SJCRH30 (cell line): ENCODE data around the gene ENTPD3. TPM values are rescaled to one million over a fixed set of nuclear protein-coding genes. Genes with fewer than 3 reads are reported as not detected.
"Not testable (repeated sequence)": the region's sequence is repeated elsewhere in the genome, so short reads cannot be mapped to it uniquely, and the experiment has no call there.

Source experiments
- DNase-seq, 2 experiments: peaks; one replicate each; pipeline ENCODE4 v3.0.0-alpha.2; 2015 to 2020
- H3K27ac ChIP-seq: fragments of 250-450 bp; sonication (Bioruptor Pico); 2 replicates; pipeline ENCODE4 v1.5.1; 2020; ENCODE audit warnings: mild to moderate bottlenecking, moderate library complexity
- H3K27me3 ChIP-seq: fragments of 250-450 bp; sonication (Bioruptor Pico); 2 replicates; pipeline ENCODE4 v1.5.1; 2020; ENCODE audit warnings: mild to moderate bottlenecking, moderate library complexity
- H3K36me3 ChIP-seq: fragments of 250-450 bp; sonication (Bioruptor Pico); 2 replicates; pipeline ENCODE4 v1.5.1; 2020; ENCODE audit warnings: mild to moderate bottlenecking, moderate library complexity
- H3K4me1 ChIP-seq: fragments of 250-450 bp; sonication (Bioruptor Pico); 2 replicates; pipeline ENCODE4 v1.5.1; 2020; ENCODE audit warnings: mild to moderate bottlenecking, moderate library complexity
- H3K4me3 ChIP-seq: fragments of 250-450 bp; sonication (Bioruptor Pico); 2 replicates; pipeline ENCODE4 v1.5.1; 2020; ENCODE audit warnings: mild to moderate bottlenecking, moderate library complexity
- H3K9me3 ChIP-seq: fragments of 250-450 bp; sonication (Bioruptor Pico); replicated peaks from 2 replicates; pipeline ENCODE4 v1.5.1; 2020; ENCODE audit warnings: mild to moderate bottlenecking, moderate library complexity
- total RNA-seq: library from RNA; depleted of rRNA; stranded (reverse); fragments of >200 nt; shearing (Covaris generic); gene quantifications from 2 replicates; pipeline ENCODE4 v1.2.3, GENCODE V29; 2014

ENTPD3 gene
- total RNA-seq, 1 experiment from 2014 or later, result not detected

- H3K27me3 ChIP-seq, result no peaks in the 10 kb centered on the region
- H3K27ac ChIP-seq, result no peak overlapping the region
- no peak for DNase-seq
- H3K36me3 ChIP-seq, result no peaks in the 10 kb centered on the region
- no peaks in the 10 kb centered on the region for H3K4me1 ChIP-seq
- no peak overlapping the region for H3K4me3 ChIP-seq
- H3K9me3 ChIP-seq, result no peaks in the 10 kb centered on the region
Observed at GRCh38 chr3:40445880-40446279, 58.9 kb downstream of the ENTPD3 start.

GRCh38 chr3:40450438-40450837, 63.5 kb downstream of the ENTPD3 start:
- no peak for DNase-seq
- no peaks in the 10 kb centered on the region for H3K9me3 ChIP-seq
- no peak overlapping the region for H3K4me3 ChIP-seq
- H3K36me3 ChIP-seq, result no peaks in the 10 kb centered on the region
- no peak overlapping the region for H3K27ac ChIP-seq
- H3K27me3 ChIP-seq, result no peaks in the 10 kb centered on the region
- H3K4me1 ChIP-seq, result peaks cover 5% of the 10 kb centered on the region; the same call in 1 of the 2 replicates

GRCh38 chr3:40451551-40451950, 64.6 kb downstream of the ENTPD3 start:
- Histone ChIP-seq H3K36me3 (no peaks in the 10 kb centered on the region), H3K9me3 (no peaks in the 10 kb centered on the region), H3K27me3 (no peaks in the 10 kb centered on the region), H3K4me1 (peaks cover 5% of the 10 kb centered on the region; the same call in 1 of the 2 replicates), H3K4me3 (no peak overlapping the region), H3K27ac (no peak overlapping the region)
- DNase-seq, result no peak

GRCh38 chr3:40452057-40452456, 65.1 kb downstream of the ENTPD3 start:
- peak overlapping the region; percentile 72 for H3K4me3 ChIP-seq
- no peak for DNase-seq
- H3K36me3 ChIP-seq, result no peaks in the 10 kb centered on the region
- H3K4me1 ChIP-seq, result peaks cover 5% of the 10 kb centered on the region; the same call in 1 of the 2 replicates
- H3K27me3 ChIP-seq, result no peaks in the 10 kb centered on the region
- no peaks in the 10 kb centered on the region for H3K9me3 ChIP-seq
- no peak overlapping the region for H3K27ac ChIP-seq

GRCh38 chr3:40452562-40452875, 65.5 kb downstream of the ENTPD3 start:
- H3K27ac ChIP-seq, result peak overlapping the region; percentile 68
- H3K9me3 ChIP-seq, result no peaks in the 10 kb centered on the region
- no peaks in the 10 kb centered on the region for H3K36me3 ChIP-seq
- H3K4me3 ChIP-seq, result peak overlapping the region; percentile 72
- H3K27me3 ChIP-seq, result no peaks in the 10 kb centered on the region
- DNase-seq, result no peak
- peaks cover 5% of the 10 kb centered on the region; the same call in 1 of the 2 replicates for H3K4me1 ChIP-seq

- Histone ChIP-seq H3K4me3 (peak overlapping the region; percentile 72), H3K27me3 (no peaks in the 10 kb centered on the region)
- peak; percentile 95 to 96 for DNase-seq
Observed at GRCh38 chr3:40452876-40453730, 66.1 kb downstream of the ENTPD3 start.

GRCh38 chr3:40453933-40454332, 66.9 kb downstream of the ENTPD3 start:
- no peaks in the 10 kb centered on the region for H3K27me3 ChIP-seq
- H3K27ac ChIP-seq, result no peak overlapping the region
- H3K9me3 ChIP-seq, result no peaks in the 10 kb centered on the region
- H3K4me1 ChIP-seq, result peaks cover 5% of the 10 kb centered on the region; the same call in 1 of the 2 replicates
- peaks cover 13% of the 10 kb centered on the region for H3K36me3 ChIP-seq
- H3K4me3 ChIP-seq, result peak overlapping the region; percentile 72; the same call in 1 of the 2 replicates
- DNase-seq, result no peak

More at GRCh38 chr3:40452876-40453730, 66.1 kb downstream of the ENTPD3 start:
- H3K27ac ChIP-seq, result peak overlapping the region; percentile 68
- no peaks in the 10 kb centered on the region for H3K9me3 ChIP-seq
- peaks cover 5% of the 10 kb centered on the region; the same call in 1 of the 2 replicates for H3K4me1 ChIP-seq
- H3K36me3 ChIP-seq, result peaks cover 4% of the 10 kb centered on the region

GRCh38 chr3:40455328-40455727, 68.3 kb downstream of the ENTPD3 start:
- Histone ChIP-seq H3K27ac (no peak overlapping the region), H3K9me3 (no peaks in the 10 kb centered on the region), H3K4me3 (no peak overlapping the region), H3K36me3 (peaks cover 24% of the 10 kb centered on the region), H3K4me1 (peaks cover 5% of the 10 kb centered on the region; the same call in 1 of the 2 replicates), H3K27me3 (no peaks in the 10 kb centered on the region)
- DNase-seq, result no peak

- Histone ChIP-seq H3K9me3 (no peaks in the 10 kb centered on the region), H3K4me3 (peak overlapping the region; percentile 84), H3K27ac (peak overlapping the region; percentile 80), H3K36me3 (peaks cover 33% of the 10 kb centered on the region), H3K27me3 (no peaks in the 10 kb centered on the region), H3K4me1 (peaks cover 5% of the 10 kb centered on the region; the same call in 1 of the 2 replicates)
- DNase-seq, result no peak
Observed at GRCh38 chr3:40456279-40456939, 69.4 kb downstream of the ENTPD3 start.

- DNase-seq, result peak; percentile 89 to 90
- Histone ChIP-seq H3K4me3 (peak within 1 kb of the TSS; percentile 84), H3K27ac (peak within 1 kb of the TSS; percentile 80), H3K27me3 (no peaks in the 10 kb centered on the region), H3K36me3 (peaks cover 39% of the 10 kb centered on the region), H3K4me1 (peaks cover 4% of the 10 kb centered on the region; the same call in 1 of the 2 replicates), H3K9me3 (no peaks in the 10 kb centered on the region)
Observed at GRCh38 chr3:40456940-40457823, 70.2 kb downstream of the ENTPD3 start, which contains the start of gene RPL14. RPL14 (plus strand) TSS chr3:40457339; CDS start chr3:40457472, 133 bp downstream.

GRCh38 chr3:40458473-40458872, 71.5 kb downstream of the ENTPD3 start:
- Histone ChIP-seq H3K4me1 (no peaks in the 10 kb centered on the region), H3K4me3 (peak overlapping the region; percentile 84), H3K27ac (no peak overlapping the region), H3K9me3 (no peaks in the 10 kb centered on the region), H3K27me3 (no peaks in the 10 kb centered on the region), H3K36me3 (peaks cover 50% of the 10 kb centered on the region)
- no peak for DNase-seq

- H3K4me1 ChIP-seq, H3K9me3 ChIP-seq, H3K27ac ChIP-seq, DNase-seq, H3K27me3 ChIP-seq, H3K4me3 ChIP-seq: not testable (repeated sequence)
- H3K36me3 ChIP-seq, result peaks cover 58% of the 10 kb centered on the region
Observed at GRCh38 chr3:40460481-40460880, 73.5 kb downstream of the ENTPD3 start.

GRCh38 chr3:40461161-40461560, 74.2 kb downstream of the ENTPD3 start:
- peaks cover 58% of the 10 kb centered on the region for H3K36me3 ChIP-seq
- DNase-seq, result no peak
- no peak overlapping the region for H3K4me3 ChIP-seq
- no peaks in the 10 kb centered on the region for H3K27me3 ChIP-seq
- H3K9me3 ChIP-seq, result no peaks in the 10 kb centered on the region
- no peak overlapping the region for H3K27ac ChIP-seq
- no peaks in the 10 kb centered on the region for H3K4me1 ChIP-seq

GRCh38 chr3:40462838-40463237, 75.9 kb downstream of the ENTPD3 start:
- not testable (repeated sequence) for H3K4me3 ChIP-seq, H3K9me3 ChIP-seq, H3K27ac ChIP-seq, H3K27me3 ChIP-seq, H3K4me1 ChIP-seq, DNase-seq
- H3K36me3 ChIP-seq, result peaks cover 56% of the 10 kb centered on the region
